ENCODE data around the gene PLXDC1.
"Not testable (repeated sequence)": the region's sequence is repeated elsewhere in the genome, so short reads cannot be mapped to it uniquely, and the experiment has no call there.

Gene PLXDC1

DNA sequence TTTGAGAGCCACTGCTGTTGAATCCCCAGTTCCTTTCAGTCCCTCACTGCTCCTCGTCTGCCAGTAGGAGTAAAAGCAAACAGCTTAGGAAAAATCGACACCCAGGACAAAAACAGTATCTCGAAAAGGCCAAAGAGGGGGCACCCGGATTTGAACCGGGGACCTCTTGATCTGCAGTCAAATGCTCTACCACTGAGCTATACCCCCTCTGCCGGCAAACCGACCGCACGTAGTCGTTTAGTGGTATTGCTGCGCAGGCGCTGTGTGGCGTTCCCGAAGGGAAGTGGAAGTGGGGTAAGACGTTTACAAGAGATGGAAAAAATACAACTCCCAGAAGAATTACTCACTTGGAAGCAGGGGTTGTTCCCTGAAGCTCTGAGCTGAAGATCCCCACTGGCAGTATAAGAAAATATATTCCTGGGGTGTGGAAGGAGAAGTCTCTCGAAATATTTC lies 2.2 kb upstream of the PLXDC1 start:
- DNase-seq (ENCODE audit: low spot score) = peak; percentile 78

DNA sequence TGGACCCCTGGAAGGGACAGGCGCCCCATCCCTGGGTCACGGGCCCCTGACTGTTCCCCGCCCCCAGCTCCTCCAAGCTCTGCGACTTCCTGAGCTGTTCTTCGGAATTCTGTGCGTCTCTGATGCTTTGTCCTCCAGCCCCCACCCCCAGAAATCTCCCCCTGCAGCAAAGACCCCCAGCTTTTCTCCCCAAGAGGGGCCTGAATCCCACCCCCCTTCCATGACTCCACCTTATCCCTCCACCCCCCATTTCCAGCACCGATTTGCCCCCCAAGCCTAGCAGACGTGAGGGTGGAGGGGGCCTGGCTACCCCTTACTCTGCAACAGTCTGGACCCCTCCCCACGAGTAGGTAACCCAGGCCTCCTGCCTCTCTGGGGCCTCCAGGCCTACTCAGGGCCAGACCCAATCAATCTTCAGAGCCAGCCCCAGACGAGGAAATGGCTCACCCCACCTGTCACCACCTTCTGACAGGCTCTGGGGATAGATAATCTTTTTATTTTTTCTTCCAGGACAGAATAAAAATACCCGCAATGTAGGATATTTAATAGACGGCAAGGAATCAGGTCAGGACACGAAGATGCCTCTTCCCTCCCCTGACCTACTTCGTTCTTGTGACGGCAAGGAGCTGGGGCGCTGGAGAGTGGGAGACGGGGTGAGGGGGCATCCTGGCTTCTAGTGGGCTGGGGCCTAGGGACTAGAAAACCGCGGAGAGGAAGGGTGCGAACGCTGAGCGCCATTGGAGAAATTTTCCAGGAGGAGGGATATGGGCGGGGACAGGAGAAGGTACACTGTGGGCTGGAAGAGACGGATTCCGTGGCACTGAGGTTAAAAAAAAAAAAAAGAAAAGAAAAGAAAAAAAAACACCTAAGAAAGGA lies 744 bp upstream of the PLXDC1 start:
- DNase-seq (ENCODE audit: low spot score) = no peak

DNA sequence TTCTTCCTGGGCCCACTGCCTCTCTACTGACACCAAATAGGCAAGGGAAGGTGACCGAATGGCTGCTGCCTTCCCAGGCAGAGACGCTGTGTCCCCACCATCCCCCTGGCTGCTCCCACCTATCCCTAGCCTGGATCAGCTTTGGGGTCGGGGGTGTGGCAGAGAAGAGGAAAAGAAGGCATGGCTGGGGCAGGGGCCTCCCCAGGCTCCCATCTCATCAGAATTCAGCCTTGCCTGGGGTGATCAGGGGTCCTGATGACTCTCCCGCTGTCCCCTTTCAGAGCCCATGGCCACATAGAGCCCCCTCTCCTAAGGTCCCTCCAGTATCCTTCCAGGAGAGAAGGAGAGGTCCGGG lies 665 bp downstream of the PLXDC1 start:
- DNase-seq (ENCODE audit: low spot score) = no peak

DNA sequence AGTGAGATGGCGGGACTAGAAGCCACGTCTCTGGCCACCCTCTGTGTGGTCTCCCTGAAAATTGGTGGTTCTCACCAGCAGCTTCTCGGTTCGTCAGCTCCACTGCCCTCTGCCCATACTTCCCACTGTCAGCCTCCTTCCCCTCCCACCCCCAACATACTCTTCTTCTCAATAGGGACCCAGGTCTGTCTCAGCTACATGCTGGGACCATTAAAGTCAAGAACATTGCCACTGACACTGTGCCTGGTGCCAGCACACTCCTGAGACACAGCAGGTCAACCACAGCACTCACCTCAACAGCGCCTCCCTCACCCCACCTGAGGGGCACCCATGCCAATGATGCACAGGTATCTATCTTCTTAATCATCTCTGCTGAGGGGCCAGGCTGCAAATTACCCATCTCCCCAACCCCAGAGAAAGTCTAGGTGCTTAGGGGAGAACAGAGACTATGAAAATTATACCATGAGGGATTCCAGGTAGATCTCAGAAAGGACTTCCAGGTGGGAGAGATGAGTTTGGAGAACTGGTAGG lies 1.3 kb downstream of the PLXDC1 start:
- DNase-seq (ENCODE audit: low spot score) = no peak

DNA sequence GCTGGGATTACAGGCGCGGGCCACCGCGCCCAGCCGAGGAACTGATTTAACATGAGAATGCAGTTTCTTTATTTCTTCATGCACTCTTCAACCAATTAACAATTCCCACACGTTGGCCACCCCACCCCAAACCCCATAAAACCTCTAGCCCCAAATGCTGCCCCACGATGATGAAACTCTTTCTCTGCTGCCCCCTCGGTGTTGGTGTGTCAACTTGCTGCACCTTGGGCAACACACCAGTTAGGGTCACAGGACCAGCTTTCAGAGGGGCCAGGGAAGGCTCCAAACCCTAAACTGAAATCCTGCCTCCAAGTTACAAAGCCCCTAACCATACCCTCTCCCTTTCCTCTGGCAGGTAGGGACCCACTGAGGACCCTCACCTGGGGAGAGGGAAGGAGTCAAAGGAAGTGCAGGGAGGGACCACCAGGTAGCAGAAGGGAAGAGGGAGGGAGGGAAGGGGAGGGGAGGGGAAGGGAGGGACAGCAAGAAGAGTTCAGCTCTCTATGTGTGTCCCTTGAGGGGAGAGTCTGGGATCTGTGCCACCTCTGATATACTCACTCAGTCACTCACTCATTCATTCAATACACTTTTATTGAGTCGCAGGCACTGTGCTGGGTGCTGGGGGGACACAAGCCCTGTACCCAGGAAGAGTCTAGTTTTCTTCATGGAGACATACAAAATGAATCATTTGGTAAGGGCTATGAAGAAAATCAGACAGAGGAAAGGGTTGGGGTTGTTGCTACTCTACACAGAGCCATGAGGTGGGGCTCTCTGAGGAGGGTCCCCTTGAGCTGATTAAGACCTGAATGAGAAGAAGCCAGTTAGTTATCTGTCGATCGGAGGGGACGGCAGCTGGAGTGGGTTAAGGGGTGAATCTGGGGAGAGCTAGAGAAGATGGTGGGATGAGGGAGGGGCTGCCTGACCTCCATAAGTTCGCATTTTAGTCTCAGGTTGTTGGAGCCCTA lies 3.9 kb downstream of the PLXDC1 start:
- no peak for DNase-seq (ENCODE audit: low spot score)

DNA sequence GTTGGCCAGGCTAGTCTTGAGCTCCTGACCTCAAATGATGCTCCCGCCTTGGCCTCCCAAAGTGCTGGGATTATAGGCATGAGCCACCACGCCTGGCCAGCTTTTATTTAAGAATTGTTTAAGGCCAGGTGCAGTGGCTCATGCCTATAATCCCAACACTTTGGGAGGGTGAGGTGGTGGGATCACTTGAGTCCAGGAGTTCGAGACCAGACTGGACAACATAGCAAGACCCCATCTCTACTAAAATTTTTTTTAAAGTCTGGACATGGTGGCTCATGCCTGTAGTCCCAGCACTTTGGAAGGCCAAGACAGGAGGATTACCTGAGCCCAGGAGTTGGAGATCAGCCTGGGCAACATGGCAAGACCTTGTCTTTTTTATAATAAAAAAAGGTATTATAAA lies 5.2 kb downstream of the PLXDC1 start:
- DNase-seq (ENCODE audit: low spot score) = no peak

DNA sequence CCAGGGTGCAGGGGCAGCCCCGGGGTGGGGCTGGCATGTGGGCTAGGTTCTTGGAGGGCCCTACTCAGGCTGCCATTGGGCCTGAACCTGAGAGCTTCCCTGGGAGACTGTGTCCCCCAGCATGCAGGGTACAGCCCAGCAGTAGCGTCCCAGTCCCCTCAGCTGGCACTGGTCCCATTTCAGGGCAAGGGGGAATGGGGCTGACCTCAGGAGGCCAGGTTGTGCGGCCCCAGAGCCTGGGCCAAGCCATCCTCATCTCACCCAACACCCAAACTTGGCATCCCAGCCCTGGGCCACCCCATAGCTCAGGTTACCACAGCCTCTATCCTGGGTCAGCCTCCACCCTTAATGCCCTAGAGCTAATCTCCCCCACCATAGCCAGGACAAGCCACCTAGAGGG lies 6.3 kb downstream of the PLXDC1 start:
- no peak for DNase-seq (ENCODE audit: low spot score)

DNA sequence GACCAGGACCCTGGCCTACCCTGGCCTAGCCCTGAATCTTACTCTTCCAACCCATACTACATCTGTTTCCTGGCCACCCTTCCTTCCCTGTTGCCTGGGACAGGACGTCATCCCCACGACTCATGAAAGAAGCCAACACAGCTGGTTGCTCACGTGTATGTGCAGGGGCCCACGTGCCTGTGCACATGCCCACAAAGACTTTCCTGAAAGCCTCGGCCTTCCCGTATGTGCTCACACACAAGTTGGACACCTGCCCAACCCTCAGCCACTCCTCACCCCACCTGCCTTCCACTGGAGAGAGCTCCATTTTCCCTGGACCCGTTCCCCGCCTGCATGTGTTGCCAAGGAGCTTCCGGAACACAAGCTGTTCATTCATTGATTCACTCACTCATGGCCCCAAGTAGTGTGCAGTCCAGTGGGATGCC lies 7.0 kb downstream of the PLXDC1 start:
- DNase-seq (ENCODE audit: low spot score) = no peak

DNA sequence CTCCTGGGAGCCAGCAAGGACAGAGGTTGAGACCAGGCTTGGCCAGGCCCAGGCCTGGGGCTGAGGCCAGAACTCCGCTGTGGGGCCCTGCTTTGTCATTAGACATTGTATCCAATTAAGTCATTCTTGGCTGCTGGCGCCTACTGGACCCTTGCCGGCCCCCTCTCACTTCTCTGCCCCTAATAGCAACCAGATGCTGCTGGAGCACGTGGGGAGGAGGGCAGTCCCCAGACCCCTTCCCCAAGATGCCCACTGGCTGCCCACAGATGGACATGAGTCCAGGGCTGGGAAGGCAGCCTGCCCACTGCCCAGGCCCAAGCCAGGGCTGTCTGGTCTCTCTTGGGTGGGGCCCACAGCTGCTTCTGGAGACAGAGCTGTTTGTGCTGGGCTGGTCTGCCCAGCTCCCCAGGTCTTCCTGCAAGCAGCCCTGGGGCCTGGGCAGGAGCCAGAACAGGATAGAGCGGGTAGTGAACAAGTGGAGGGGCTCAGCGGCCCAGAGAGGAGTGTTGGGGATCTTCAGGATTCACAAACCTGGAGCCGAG lies 7.8 kb downstream of the PLXDC1 start:
- no peak for DNase-seq (ENCODE audit: low spot score)

DNA sequence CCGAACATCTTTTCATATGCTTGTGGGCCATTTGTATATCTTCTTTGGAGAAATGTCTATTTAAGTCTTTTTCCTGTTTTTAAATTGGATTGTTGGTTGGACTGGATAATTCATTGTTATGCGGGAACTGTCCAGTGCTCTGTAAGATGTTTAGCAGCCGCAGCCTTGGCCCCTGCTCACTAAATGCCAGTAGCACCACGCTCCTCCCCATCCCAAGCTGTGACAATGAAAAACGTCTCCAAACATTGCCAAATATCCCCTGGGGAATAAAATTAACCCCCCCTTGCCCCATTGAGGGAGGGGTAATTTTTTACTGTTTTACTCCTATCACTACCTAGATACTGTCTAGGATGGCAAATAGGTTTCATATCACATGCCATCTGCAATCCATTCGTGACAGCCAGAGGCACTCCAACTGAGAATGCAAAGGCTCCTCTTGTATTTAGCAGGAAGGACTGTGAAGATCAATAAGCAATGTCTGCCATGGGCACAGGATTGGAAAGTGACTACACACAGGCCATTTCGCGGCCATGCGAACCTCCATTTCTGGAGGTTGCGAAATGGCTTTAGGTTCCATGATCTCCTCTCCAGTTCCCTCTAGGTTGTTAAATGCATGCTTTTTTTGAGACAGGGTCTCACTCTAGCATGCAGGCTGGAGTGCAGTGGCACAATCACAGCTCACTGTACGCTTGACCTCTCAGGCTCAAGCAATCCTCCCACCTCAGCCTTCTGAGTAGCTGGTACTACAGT lies 9.3 kb downstream of the PLXDC1 start:
- no peak for DNase-seq (ENCODE audit: low spot score)

DNA sequence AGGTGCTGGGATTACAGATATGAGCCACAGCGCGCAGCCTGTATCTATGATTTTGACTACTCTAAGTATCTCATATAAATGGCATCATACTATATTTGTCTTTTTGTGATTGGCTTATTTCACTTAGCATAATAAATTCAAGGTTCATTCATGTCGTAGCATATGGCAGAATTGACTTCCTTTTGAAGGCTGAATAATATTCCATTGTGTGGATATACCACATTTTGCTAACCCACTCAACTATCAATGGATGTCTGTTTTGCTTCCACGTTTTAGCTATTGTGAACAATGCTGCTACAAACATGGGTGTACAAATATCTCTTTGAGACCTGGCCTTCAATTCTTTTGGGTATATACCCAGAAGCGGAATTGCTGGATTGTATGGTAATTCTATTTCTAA lies 10.1 kb downstream of the PLXDC1 start:
- DNase-seq (ENCODE audit: low spot score) = no peak

DNA sequence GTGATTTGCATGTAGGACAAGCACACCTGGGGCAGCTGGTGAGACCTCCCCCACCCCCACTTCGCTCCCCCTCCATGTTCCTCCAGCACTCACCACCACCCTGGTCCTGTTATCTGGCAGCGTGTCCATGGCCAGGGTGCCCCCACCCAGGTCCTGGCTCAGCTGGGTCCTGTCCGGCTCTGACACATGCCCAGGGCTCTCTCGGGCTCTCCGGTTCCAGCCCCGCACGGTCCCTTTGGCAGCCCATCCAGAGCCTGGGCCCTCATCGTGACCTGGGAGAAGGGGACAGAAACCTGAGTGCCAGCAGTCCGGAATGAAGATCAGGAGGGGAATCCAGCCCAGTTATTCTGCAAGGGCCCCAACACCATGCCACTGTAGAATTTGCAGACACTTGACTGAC lies 11.9 kb downstream of the PLXDC1 start:
- DNase-seq (ENCODE audit: low spot score) = no peak

DNA sequence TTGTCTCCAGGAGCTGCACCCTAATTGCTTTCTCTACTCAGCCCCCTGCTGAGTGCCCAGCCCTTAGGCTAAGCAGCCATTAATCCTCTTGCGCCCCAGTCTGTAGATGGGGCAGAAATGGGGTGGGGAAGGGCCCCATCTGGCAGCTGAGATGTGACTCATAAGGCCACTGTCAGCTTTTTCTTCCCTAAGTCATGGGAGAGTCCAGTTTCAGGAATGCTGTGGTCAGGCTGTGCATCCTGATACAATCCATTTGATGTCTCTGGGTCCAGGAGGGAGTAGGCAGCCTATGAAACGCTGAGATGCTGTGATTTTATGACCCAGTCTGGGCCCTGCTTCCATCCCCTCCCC lies 12.3 kb downstream of the PLXDC1 start:
- DNase-seq (ENCODE audit: low spot score) = peak; percentile 39

DNA sequence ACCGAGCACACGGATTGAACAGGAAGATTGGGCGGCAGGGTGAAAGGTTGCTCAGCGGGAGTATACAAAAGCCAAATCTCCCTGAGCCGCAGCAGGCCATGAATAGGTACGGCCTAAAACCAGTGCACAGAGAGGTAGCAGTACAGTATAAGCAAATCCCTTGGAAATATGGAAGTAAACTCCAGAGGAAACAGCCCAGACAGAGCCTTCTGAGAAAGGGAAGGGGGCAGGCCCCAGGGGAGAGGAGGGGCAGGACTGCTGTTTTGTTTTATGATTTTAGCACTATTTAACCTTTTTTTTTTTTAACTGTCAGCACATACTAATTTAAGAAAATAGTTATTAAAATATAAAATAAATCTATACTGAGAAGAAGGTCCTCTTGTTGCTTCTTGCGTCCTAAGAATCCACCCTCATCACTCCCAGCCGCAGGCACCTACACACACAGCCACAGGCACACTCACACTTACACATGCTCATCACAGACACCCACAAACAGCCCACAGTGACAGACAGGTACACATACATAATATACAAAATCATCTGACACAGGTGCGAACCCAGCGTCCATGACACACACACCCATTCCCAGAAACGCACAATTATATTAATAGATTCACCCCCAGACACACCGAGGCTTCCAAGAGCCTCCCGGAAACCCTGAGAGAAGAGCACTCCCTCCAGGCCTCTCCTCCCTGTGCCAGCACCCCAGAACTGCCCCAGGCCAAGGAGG lies 12.8 kb downstream of the PLXDC1 start:
- DNase-seq (ENCODE audit: low spot score) = no peak

DNA sequence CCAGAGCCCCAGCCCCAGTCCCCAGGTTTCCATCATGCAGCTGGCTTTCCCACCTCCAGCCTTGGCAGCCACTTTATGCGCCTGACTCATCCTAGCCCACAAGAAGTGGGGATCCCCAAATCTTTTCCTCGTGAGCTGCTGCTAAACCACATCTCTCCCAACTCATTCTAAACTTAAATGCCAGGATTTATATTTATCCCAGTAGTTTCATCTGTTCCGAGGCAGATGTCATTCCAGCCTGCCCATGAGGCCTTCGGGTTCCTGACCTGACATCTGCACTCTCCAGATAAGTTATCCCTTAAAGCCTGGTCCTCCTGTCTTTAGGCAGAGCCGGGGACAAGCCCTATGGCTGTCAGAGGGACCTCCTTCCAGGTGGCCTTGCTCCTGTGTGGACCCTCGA lies 16.6 kb downstream of the PLXDC1 start:
- no peak for DNase-seq (ENCODE audit: low spot score)

DNA sequence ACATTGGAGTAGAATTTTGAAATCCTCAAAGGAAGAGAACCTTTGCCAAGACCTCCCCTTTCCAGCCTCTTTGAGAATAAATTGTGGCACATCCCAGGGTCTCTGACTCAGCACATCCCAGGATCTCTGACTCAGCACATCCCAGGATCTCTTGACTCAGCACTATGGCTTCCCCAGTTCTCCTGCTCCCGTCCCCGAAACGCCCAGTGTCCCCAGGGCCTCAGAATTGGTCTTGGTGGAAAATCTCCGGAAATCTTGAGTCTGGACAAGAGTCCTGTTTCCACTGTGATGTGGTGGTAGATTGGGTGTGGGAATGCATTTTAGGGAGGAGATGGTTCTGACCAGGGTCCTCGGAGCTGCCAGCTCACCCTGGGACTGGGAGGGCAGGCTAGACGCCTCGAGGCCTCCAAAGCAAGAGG lies 19.2 kb downstream of the PLXDC1 start:
- no peak for DNase-seq (ENCODE audit: low spot score)

DNA sequence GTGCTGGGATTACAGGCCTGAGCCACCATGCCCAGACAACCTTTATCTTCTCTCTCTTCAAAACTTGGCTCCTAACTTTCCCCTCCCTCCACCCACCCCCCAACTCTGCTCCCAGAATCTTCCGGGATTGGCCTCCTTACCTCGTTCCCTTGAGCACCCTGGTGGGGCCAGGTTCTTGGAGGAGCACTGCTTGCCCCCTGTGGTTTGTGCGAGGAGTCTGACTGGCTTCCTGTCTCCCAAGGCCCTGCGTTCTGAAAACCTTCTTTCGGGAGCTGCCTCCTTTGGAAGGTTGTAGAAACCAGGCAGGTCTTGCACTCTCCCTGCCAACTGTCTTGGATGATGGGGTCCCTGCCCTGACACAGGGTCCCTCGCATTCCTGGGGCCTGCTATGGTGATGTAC lies 19.8 kb downstream of the PLXDC1 start:
- no peak for DNase-seq (ENCODE audit: low spot score)

DNA sequence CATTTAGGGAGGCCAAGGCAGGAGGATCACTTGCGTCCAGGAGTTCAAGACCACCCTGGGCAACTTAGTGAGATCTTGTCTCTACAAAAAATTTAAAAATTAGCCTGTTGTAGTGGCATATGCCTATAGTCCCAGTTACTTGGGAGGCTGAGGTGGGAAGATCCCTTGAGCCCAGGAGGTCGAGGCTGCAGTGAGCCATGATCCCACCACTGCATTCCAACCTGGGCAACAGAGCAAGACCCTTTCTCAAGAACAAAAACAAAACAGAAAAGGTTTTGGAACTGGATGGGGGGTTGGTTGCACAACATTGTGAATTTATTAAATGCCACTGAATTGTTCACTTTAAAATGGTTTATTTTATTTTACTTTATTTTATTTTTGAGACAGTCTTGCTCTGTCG lies 21.2 kb downstream of the PLXDC1 start:
- no peak for DNase-seq (ENCODE audit: low spot score)

DNA sequence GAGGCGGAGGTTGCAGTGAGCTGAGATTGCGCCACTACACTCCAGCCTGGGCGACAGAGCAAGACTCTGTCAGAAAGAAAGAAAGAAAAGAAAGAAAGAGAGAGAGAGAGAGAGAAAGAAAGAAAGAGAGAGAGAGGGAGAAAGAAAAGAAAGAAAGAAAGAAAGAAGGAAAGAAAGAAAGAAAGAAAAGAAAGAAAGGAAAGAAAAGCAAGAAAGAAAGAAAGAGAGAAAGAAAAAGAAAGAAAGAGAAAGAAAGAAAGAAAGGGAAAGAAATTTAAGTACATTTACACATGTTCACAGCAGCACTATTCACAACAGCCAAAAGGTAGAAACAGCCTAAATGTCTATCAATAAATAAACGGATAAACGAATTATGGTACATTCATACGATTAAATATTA lies 21.9 kb downstream of the PLXDC1 start:
- DNase-seq (ENCODE audit: low spot score) = not testable (repeated sequence)

DNA sequence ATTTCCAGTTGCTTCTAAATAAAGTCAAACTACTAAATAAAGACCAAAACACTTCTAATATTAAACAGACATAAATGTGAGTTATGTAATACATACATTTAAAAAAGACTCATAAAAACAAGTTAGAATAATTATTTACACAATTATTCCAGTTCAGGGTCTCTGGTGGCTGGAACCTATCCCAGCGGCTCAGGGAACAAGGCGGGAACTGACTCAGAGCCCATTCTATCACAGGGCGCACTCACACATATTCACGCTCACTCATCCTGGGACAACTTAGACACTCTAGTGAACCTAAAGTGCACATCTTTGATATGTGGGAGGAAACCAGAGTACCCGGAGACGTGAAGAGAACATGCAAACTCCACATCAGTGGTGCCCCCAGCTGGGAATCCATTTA lies 25.0 kb downstream of the PLXDC1 start:
- no peak for DNase-seq (ENCODE audit: low spot score)

Data from LoVo (cell line).